Type B pancreatic cell (in vitro differentiated cells): Measurements from ENCODE around the gene CFAP74. TPM values are rescaled to one million over a fixed set of nuclear protein-coding genes. Genes with fewer than 3 reads are reported as not detected.

Experiments
- DNase-seq: peaks from one replicate; pipeline ENCODE4 v3.0.0; 2021; ENCODE audit warnings: mixed read lengths; ENCODE audit not compliant: unreplicated experiment; ENCODE audit errors: extremely low spot score
- H3K27ac Mint-ChIP-seq: 2 replicates; pipeline ENCODE4 v1.8.0; 2021; ENCODE audit warnings: mild to moderate bottlenecking, mixed read lengths
- H3K27me3 Mint-ChIP-seq: 2 replicates; pipeline ENCODE4 v1.8.0; 2021; ENCODE audit warnings: mixed read lengths
- H3K36me3 Mint-ChIP-seq: 2 replicates; pipeline ENCODE4 v1.8.0; 2021; ENCODE audit warnings: mixed read lengths
- H3K4me1 Mint-ChIP-seq: one replicate; pipeline ENCODE4 v1.8.0; 2021; ENCODE audit warnings: mixed read lengths; ENCODE audit not compliant: unreplicated experiment
- H3K4me3 Mint-ChIP-seq: 2 replicates; pipeline ENCODE4 v1.8.0; 2021; ENCODE audit warnings: mild to moderate bottlenecking, mixed read lengths
- H3K9me3 Mint-ChIP-seq: 2 replicates; pipeline ENCODE4 v1.8.0; 2021; ENCODE audit warnings: mixed read lengths
- total RNA-seq: library from RNA; stranded (reverse); gene quantifications from 2 replicates; pipeline ENCODE4 v1.2.1, GENCODE V29; 2021; ENCODE audit warnings: low replicate concordance
- TF ChIP-seq, protein P1 (sequence below): fragments of 200-600 bp; sonication (generic); conservative IDR thresholded peaks from 2 replicates; pipeline ENCODE4 v1.5.0; 2021; ENCODE audit warnings: antibody characterized with exemption, mild to moderate bottlenecking

CFAP74 gene
- total RNA-seq, 1 donor from 2014 or later = 1.5 TPM

- DNase-seq = no peak
- no peaks in the 10 kb centered on the region for H3K27me3 Mint-ChIP-seq
- H3K4me3 Mint-ChIP-seq = peak overlapping the region; percentile 29
- peak overlapping the region; percentile 81 for H3K27ac Mint-ChIP-seq
- H3K9me3 Mint-ChIP-seq = no peaks in the 10 kb centered on the region
- H3K36me3 Mint-ChIP-seq = peaks cover 27% of the 10 kb centered on the region
- H3K4me1 Mint-ChIP-seq = peaks cover 49% of the 10 kb centered on the region
- TF ChIP-seq, protein P1, sequence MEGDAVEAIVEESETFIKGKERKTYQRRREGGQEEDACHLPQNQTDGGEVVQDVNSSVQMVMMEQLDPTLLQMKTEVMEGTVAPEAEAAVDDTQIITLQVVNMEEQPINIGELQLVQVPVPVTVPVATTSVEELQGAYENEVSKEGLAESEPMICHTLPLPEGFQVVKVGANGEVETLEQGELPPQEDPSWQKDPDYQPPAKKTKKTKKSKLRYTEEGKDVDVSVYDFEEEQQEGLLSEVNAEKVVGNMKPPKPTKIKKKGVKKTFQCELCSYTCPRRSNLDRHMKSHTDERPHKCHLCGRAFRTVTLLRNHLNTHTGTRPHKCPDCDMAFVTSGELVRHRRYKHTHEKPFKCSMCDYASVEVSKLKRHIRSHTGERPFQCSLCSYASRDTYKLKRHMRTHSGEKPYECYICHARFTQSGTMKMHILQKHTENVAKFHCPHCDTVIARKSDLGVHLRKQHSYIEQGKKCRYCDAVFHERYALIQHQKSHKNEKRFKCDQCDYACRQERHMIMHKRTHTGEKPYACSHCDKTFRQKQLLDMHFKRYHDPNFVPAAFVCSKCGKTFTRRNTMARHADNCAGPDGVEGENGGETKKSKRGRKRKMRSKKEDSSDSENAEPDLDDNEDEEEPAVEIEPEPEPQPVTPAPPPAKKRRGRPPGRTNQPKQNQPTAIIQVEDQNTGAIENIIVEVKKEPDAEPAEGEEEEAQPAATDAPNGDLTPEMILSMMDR = no peak
Observed at GRCh38 chr1:1880617-1881312, 122.8 kb downstream of the CFAP74 start.

- Mint-ChIP-seq H3K36me3 (peaks cover 32% of the 10 kb centered on the region), H3K4me1 (peaks cover 49% of the 10 kb centered on the region), H3K27ac (no peak overlapping the region), H3K27me3 (no peaks in the 10 kb centered on the region), H3K9me3 (no peaks in the 10 kb centered on the region), H3K4me3 (no peak overlapping the region)
- DNase-seq = no peak
- TF ChIP-seq, protein P1 = no peak
Observed at GRCh38 chr1:1879942-1880341, 123.6 kb downstream of the CFAP74 start.

GRCh38 chr1:1877865-1878436 lies 125.6 kb downstream of the CFAP74 start:
- no peaks in the 10 kb centered on the region for H3K9me3 Mint-ChIP-seq
- H3K4me3 Mint-ChIP-seq = peak overlapping the region; percentile 0
- H3K4me1 Mint-ChIP-seq = peaks cover 40% of the 10 kb centered on the region

GRCh38 chr1:1876335-1876930 lies 127.2 kb downstream of the CFAP74 start:
- DNase-seq = no peak
- Mint-ChIP-seq H3K4me3 (no peak overlapping the region), H3K9me3 (no peaks in the 10 kb centered on the region), H3K4me1 (peaks cover 45% of the 10 kb centered on the region), H3K27me3 (no peaks in the 10 kb centered on the region), H3K36me3 (peaks cover 51% of the 10 kb centered on the region), H3K27ac (peak overlapping the region; percentile 61)
- TF ChIP-seq, protein P1 = no peak

More at GRCh38 chr1:1877865-1878436, 125.6 kb downstream of the CFAP74 start:
- no peak for DNase-seq
- H3K36me3 Mint-ChIP-seq = peaks cover 39% of the 10 kb centered on the region
- H3K27ac Mint-ChIP-seq = peak overlapping the region; percentile 17
- TF ChIP-seq, protein P1 = no peak
- no peaks in the 10 kb centered on the region for H3K27me3 Mint-ChIP-seq

GRCh38 chr1:1875932-1876331 lies 127.7 kb downstream of the CFAP74 start:
- H3K27ac Mint-ChIP-seq = peak overlapping the region; percentile 61
- H3K36me3 Mint-ChIP-seq = peaks cover 50% of the 10 kb centered on the region
- H3K4me1 Mint-ChIP-seq = peaks cover 42% of the 10 kb centered on the region
- TF ChIP-seq, protein P1 = no peak
- DNase-seq = no peak
- H3K27me3 Mint-ChIP-seq = no peaks in the 10 kb centered on the region
- H3K9me3 Mint-ChIP-seq = no peaks in the 10 kb centered on the region
- H3K4me3 Mint-ChIP-seq = no peak overlapping the region
